ENCODE data around the gene FBXW8. TPM values are rescaled to one million over a fixed set of nuclear protein-coding genes. Genes with fewer than 3 reads are reported as not detected.

FBXW8 gene
- total RNA-seq, 1 experiment from 2014 or later: 9.1 TPM

- DNase-seq (ENCODE audit: low read depth): no peak
Observed at GRCh38 chr12:116990971-116991966, 80.5 kb downstream of the FBXW8 start.

- no peak for DNase-seq (ENCODE audit: low read depth)
Observed at GRCh38 chr12:116996093-116996492, 85.3 kb downstream of the FBXW8 start.

GRCh38 chr12:116996621-116997020 lies 85.9 kb downstream of the FBXW8 start:
- DNase-seq (ENCODE audit: low read depth): no peak

GRCh38 chr12:116999066-116999465 lies 88.3 kb downstream of the FBXW8 start:
- DNase-seq (ENCODE audit: low read depth): no peak

- DNase-seq (ENCODE audit: low read depth): no peak
Observed at GRCh38 chr12:117000316-117000715, 89.6 kb downstream of the FBXW8 start.

- DNase-seq (ENCODE audit: low read depth): no peak
Observed at GRCh38 chr12:117002051-117002817, 91.5 kb downstream of the FBXW8 start.

GRCh38 chr12:117003883-117004404 lies 93.2 kb downstream of the FBXW8 start:
- DNase-seq (ENCODE audit: low read depth): no peak

- DNase-seq (ENCODE audit: low read depth): no peak
Observed at GRCh38 chr12:117005417-117006046, 94.8 kb downstream of the FBXW8 start.

GRCh38 chr12:117006333-117006732 lies 95.6 kb downstream of the FBXW8 start:
- DNase-seq (ENCODE audit: low read depth): no peak

GRCh38 chr12:117007577-117007976 lies 96.8 kb downstream of the FBXW8 start:
- DNase-seq (ENCODE audit: low read depth): no peak

- DNase-seq (ENCODE audit: low read depth): no peak
Observed at GRCh38 chr12:117009759-117010158, 99.0 kb downstream of the FBXW8 start.

- no peak for DNase-seq (ENCODE audit: low read depth)
Observed at GRCh38 chr12:117010693-117011451, 100.1 kb downstream of the FBXW8 start.

GRCh38 chr12:117011988-117012805 lies 101.4 kb downstream of the FBXW8 start:
- no peak for DNase-seq (ENCODE audit: low read depth)

GRCh38 chr12:117013726-117014125 lies 103.0 kb downstream of the FBXW8 start:
- DNase-seq (ENCODE audit: low read depth): no peak

- no peak for DNase-seq (ENCODE audit: low read depth)
Observed at GRCh38 chr12:117014342-117014887, 103.7 kb downstream of the FBXW8 start.

GRCh38 chr12:117015811-117016210 lies 105.1 kb downstream of the FBXW8 start:
- no peak for DNase-seq (ENCODE audit: low read depth)

GRCh38 chr12:117017807-117018206 lies 107.1 kb downstream of the FBXW8 start:
- no peak for DNase-seq (ENCODE audit: low read depth)

GRCh38 chr12:117018276-117018675 lies 107.5 kb downstream of the FBXW8 start:
- DNase-seq (ENCODE audit: low read depth): no peak

- no peak for DNase-seq (ENCODE audit: low read depth)
Observed at GRCh38 chr12:117018685-117019084, 107.9 kb downstream of the FBXW8 start.

- DNase-seq (ENCODE audit: low read depth): no peak
Observed at GRCh38 chr12:117019866-117020265, 109.1 kb downstream of the FBXW8 start.
